Panc1 (cell line): Measurements from ENCODE around the gene ISOC2. TPM values are rescaled to one million over a fixed set of nuclear protein-coding genes. Genes with fewer than 3 reads are reported as not detected.
A peak's percentile ranks its signal among the peaks of the same experiment; 100 is the strongest.

Experiments used
- ATAC-seq: fragments of 200-7000 bp; cut with Tn5 transposase; 2 replicates; pipeline ENCODE4 v1.9.1; 2020; ENCODE audit warnings: mild to moderate bottlenecking, moderate library complexity
- BruUV-seq: library from RNA; stranded (reverse); fragments of 400-500 nt; replicated peaks from 2 replicates; lab custom pipeline; 2021; lab: Mats Ljungman, UMichigan
- CTCF ChIA-PET: fragments of 300-600 bp; sonication (Branson Sonifier 250); formaldehyde crosslinking; loops from one replicate; lab custom pipeline; 2022; ENCODE audit warnings: antibody characterized with exemption; lab: Charles Lee
- POLR2A ChIA-PET: fragments of 300-600 bp; sonication (Branson Sonifier 250); formaldehyde crosslinking; loops from one replicate; lab custom pipeline; 2022; ENCODE audit warnings: antibody characterized with exemption; lab: Charles Lee
- DNase-seq: peaks from one replicate; pipeline ENCODE4 v3.0.0-alpha.2; 2010; ENCODE audit warnings: low read depth, low spot score
- H3K27ac ChIP-seq: 2 replicates; pipeline ENCODE4 v1.5.1; 2011; ENCODE audit warnings: mild to moderate bottlenecking, low read length, inconsistent platforms
- H3K27me3 ChIP-seq: fragments of 200-500 bp; sonication (Bioruptor generic); 2 replicates; pipeline ENCODE4 v1.6.0; 2014; ENCODE audit warnings: low read length, inconsistent platforms; ENCODE audit not compliant: control insufficient read depth, insufficient read depth
- H3K36me3 ChIP-seq: fragments of 200-500 bp; sonication (Bioruptor generic); 2 replicates; pipeline ENCODE4 v1.5.1; 2014; ENCODE audit warnings: inconsistent platforms, mild to moderate bottlenecking, low read length, moderate library complexity; ENCODE audit not compliant: control insufficient read depth, insufficient read depth
- H3K4me1 ChIP-seq: 2 replicates; pipeline ENCODE4 v1.5.1; 2011; ENCODE audit warnings: inconsistent platforms, mild to moderate bottlenecking, low read length, moderate library complexity; ENCODE audit not compliant: control insufficient read depth, insufficient read depth
- H3K4me3 ChIP-seq, 2 experiments: 2 replicates each; pipeline ENCODE4 v1.5.1; 2011 to 2012; ENCODE audit warnings: low read depth in 2 of 2, low read length in 2 of 2, mild to moderate bottlenecking in 2 of 2, inconsistent platforms in 1 of 2, moderate library complexity in 1 of 2
- H3K9me3 ChIP-seq: fragments of 200-500 bp; sonication (Bioruptor generic); 2 replicates; pipeline ENCODE4 v1.5.1; 2014; ENCODE audit warnings: low read depth, mild to moderate bottlenecking, inconsistent platforms, low read length, moderate library complexity; ENCODE audit not compliant: control insufficient read depth, insufficient read depth
- POLR2AphosphoS5 ChIP-seq: IDR thresholded peaks from 2 replicates; pipeline ENCODE4 v1.6.1; 2012; ENCODE audit warnings: mild to moderate bottlenecking, low read depth, low read length, moderate library complexity
- SIN3A ChIP-seq: IDR thresholded peaks from 2 replicates; pipeline ENCODE4 v1.6.1; 2012; ENCODE audit warnings: low read depth, mild to moderate bottlenecking, low read length, moderate library complexity, borderline replicate concordance; ENCODE audit not compliant: insufficient read depth
- TCF7L2 ChIP-seq: IDR thresholded peaks from 2 replicates; pipeline ENCODE4 v1.6.1; 2011; ENCODE audit warnings: mild to moderate bottlenecking, low read depth, low read length, inconsistent platforms
- in situ Hi-C: cut with HindIII; loops from 2 replicates; pipeline ENCODE4 v1.10.0; 2016; ENCODE audit warnings: low sequenced_read_pairs, low pct_unique_long_range_greater_than_20kb
- intact Hi-C: fragments of 100-400 bp; cut with micrococcal nuclease; formaldehyde crosslinking; loops from one replicate; pipeline ENCODE4 v1.10.0; 2022; ENCODE audit not compliant: unreplicated experiment
- total RNA-seq: library from RNA; stranded (reverse); gene quantifications from one replicate; pipeline ENCODE4 v1.2.1, GENCODE V29; 2021; ENCODE audit not compliant: unreplicated experiment
- TF ChIP-seq, protein P1 (sequence below): fragments of 450-650 bp; IDR thresholded peaks from 2 replicates; pipeline ENCODE4 v1.5.1; 2017; ENCODE audit warnings: mild to moderate bottlenecking
- TF ChIP-seq, protein P2 (sequence below), 2 experiments: IDR thresholded peaks; 2 replicates each; pipeline ENCODE4 v1.6.1; 2011 to 2012; ENCODE audit warnings: low read depth in 2 of 2, control low read depth in 1 of 2, low read length in 1 of 2, mild to moderate bottlenecking in 1 of 2, moderate library complexity in 1 of 2; ENCODE audit not compliant: insufficient read depth in 1 of 2

Gene ISOC2
- total RNA-seq, 1 experiment from 2014 or later = 150 TPM

DNA sequence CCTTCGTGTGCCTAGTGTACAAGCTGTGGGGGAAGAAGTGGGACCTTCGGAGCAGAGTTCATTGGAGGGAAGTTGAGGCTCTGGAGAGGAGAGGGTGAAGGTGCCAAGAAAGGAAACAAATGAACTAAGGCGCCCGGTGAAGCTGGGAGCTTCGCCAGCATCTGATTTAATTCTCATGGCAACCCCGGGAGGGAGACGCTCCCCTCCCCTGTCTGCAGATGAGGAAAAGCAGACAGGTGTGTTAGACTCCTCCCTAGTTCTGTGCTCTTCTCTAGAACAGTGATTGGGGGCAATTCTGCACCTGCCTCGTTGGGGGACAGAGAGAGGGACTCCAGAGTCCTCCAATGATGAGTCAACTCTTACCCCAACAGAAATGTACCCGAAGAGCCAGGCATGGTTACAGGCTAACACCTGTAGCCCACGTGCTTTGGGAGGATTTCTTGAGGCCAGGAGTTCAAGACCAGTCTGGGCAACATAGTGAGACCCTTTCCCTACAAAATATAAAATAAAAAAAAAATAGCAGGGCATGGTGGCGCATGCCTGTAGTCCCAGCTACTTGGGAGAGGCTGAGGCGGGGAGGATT is 31.0 kb upstream of the ISOC2 start:
- no peaks in the 10 kb centered on the region for H3K9me3 ChIP-seq
- intact Hi-C loops = no loop called here
- BruUV-seq = TSS peak; percentile 73
- no peak for DNase-seq
- H3K27me3 ChIP-seq = no peaks in the 10 kb centered on the region
- CTCF ChIA-PET = interaction anchor here (0.5 to 1.4 kb wide), 2 partner anchors 12 to 144 kb away, joined by 5 to 7 read pairs; no protein-coding TSS in a partner anchor
- ATAC-seq = no peak
- in situ Hi-C loops = no loop called here
- no peaks in the 10 kb centered on the region for H3K36me3 ChIP-seq
- TF ChIP-seq TCF7L2 = no peak
- TF ChIP-seq, protein P1, sequence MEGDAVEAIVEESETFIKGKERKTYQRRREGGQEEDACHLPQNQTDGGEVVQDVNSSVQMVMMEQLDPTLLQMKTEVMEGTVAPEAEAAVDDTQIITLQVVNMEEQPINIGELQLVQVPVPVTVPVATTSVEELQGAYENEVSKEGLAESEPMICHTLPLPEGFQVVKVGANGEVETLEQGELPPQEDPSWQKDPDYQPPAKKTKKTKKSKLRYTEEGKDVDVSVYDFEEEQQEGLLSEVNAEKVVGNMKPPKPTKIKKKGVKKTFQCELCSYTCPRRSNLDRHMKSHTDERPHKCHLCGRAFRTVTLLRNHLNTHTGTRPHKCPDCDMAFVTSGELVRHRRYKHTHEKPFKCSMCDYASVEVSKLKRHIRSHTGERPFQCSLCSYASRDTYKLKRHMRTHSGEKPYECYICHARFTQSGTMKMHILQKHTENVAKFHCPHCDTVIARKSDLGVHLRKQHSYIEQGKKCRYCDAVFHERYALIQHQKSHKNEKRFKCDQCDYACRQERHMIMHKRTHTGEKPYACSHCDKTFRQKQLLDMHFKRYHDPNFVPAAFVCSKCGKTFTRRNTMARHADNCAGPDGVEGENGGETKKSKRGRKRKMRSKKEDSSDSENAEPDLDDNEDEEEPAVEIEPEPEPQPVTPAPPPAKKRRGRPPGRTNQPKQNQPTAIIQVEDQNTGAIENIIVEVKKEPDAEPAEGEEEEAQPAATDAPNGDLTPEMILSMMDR = no peak
- TF ChIP-seq POLR2AphosphoS5 = no peak
- no peak for TF ChIP-seq SIN3A
- TF ChIP-seq, protein P2, sequence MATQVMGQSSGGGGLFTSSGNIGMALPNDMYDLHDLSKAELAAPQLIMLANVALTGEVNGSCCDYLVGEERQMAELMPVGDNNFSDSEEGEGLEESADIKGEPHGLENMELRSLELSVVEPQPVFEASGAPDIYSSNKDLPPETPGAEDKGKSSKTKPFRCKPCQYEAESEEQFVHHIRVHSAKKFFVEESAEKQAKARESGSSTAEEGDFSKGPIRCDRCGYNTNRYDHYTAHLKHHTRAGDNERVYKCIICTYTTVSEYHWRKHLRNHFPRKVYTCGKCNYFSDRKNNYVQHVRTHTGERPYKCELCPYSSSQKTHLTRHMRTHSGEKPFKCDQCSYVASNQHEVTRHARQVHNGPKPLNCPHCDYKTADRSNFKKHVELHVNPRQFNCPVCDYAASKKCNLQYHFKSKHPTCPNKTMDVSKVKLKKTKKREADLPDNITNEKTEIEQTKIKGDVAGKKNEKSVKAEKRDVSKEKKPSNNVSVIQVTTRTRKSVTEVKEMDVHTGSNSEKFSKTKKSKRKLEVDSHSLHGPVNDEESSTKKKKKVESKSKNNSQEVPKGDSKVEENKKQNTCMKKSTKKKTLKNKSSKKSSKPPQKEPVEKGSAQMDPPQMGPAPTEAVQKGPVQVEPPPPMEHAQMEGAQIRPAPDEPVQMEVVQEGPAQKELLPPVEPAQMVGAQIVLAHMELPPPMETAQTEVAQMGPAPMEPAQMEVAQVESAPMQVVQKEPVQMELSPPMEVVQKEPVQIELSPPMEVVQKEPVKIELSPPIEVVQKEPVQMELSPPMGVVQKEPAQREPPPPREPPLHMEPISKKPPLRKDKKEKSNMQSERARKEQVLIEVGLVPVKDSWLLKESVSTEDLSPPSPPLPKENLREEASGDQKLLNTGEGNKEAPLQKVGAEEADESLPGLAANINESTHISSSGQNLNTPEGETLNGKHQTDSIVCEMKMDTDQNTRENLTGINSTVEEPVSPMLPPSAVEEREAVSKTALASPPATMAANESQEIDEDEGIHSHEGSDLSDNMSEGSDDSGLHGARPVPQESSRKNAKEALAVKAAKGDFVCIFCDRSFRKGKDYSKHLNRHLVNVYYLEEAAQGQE (IDR thresholded peaks at IDR 0.05; ENCODE audit: insufficient read depth in 1 of 2, low read depth in 2 of 2, low read length in 1 of 2) = no peak
- peak overlapping the region; percentile 64; the same call in 1 of the 2 replicates for H3K27ac ChIP-seq
- POLR2A ChIA-PET = interaction anchor here (1.0 kb wide), 1 partner anchor 16 kb away, joined by 3 read pairs; no protein-coding TSS in a partner anchor
- H3K4me1 ChIP-seq = peaks cover 52% of the 10 kb centered on the region
- H3K4me3 ChIP-seq = no peak overlapping the region

- intact Hi-C loops = no loop called here
- TF ChIP-seq, protein P1 = no peak
- TF ChIP-seq, protein P2 (IDR thresholded peaks at IDR 0.05; ENCODE audit: insufficient read depth in 1 of 2, low read depth in 2 of 2, low read length in 1 of 2) = no peak
- TF ChIP-seq SIN3A (no peak), TCF7L2 (no peak), POLR2AphosphoS5 (no peak)
- in situ Hi-C loops = no loop called here
- Histone ChIP-seq H3K36me3 (no peaks in the 10 kb centered on the region), H3K27me3 (no peaks in the 10 kb centered on the region), H3K27ac (peak overlapping the region; percentile 64), H3K4me3 (no peak overlapping the region), H3K4me1 (peaks cover 59% of the 10 kb centered on the region), H3K9me3 (no peaks in the 10 kb centered on the region)
- no TSS peak for BruUV-seq
- CTCF ChIA-PET = interaction anchor here (1.2 kb wide), 1 partner anchor 24 kb away, joined by 4 read pairs; no protein-coding TSS in a partner anchor
- ATAC-seq = 0 out of 2 replicates have a peak, but pooled peaks have one; percentile 3
- POLR2A ChIA-PET = interaction anchor here (0.7 to 1.0 kb wide), 2 partner anchors 15 to 133 kb away, joined by 3 to 5 read pairs; no protein-coding TSS in a partner anchor
- no peak for DNase-seq
Measured at GRCh38 chr19:55491546-55492360, 30.3 kb upstream of the ISOC2 start.
